Activated gamma-delta T cell treated with anti-CD3 and anti-CD28 coated beads, Interleukin-2, amount 50 U/mL, for 16 hours (primary cell): ENCODE data around the gene KIF24.
"Not testable (repeated sequence)": the region's sequence is repeated elsewhere in the genome, so short reads cannot be mapped to it uniquely, and the experiment has no call there.

ENCODE experiments used
- DNase-seq: peaks from one replicate; pipeline ENCODE4 v3.0.0-alpha.2; 2020; ENCODE audit warnings: low read depth

Gene KIF24

GRCh38 chr9:34328987-34329832 is at the start of gene KIF24, which contains the start of gene NUDT2:
Gene KIF24 (minus strand): TSS chr9:34329268. CDS start chr9:34311346, 17,922 bp downstream.
Gene NUDT2 (plus strand): TSS chr9:34329569. CDS start chr9:34339040, 9,471 bp downstream.
- peak; percentile 92 for DNase-seq

GRCh38 chr9:34378376-34379060 is 49.5 kb upstream of the KIF24 start:
- no peak for DNase-seq

- DNase-seq, result no peak
Observed at GRCh38 chr9:34377404-34377746, 48.3 kb upstream of the KIF24 start.

- peak; percentile 95 for DNase-seq
Observed at GRCh38 chr9:34376596-34377403, 47.7 kb upstream of the KIF24 start, which contains the start of gene MYORG. Gene MYORG (minus strand): TSS chr9:34376898. CDS start chr9:34372943, 3,955 bp downstream.

- DNase-seq, result peak; percentile 39
Observed at GRCh38 chr9:34375901-34376595, 47.0 kb upstream of the KIF24 start.

- DNase-seq, result no peak
Observed at GRCh38 chr9:34374905-34375552, 46.0 kb upstream of the KIF24 start.

- DNase-seq, result no peak
Observed at GRCh38 chr9:34374339-34374738, 45.3 kb upstream of the KIF24 start.

- DNase-seq, result no peak
Observed at GRCh38 chr9:34373749-34374148, 44.7 kb upstream of the KIF24 start.

GRCh38 chr9:34372467-34373011 is 43.5 kb upstream of the KIF24 start:
- DNase-seq, result no peak

- no peak for DNase-seq
Observed at GRCh38 chr9:34371886-34372466, 42.9 kb upstream of the KIF24 start.

GRCh38 chr9:34370970-34371880 is 42.2 kb upstream of the KIF24 start:
- no peak for DNase-seq

GRCh38 chr9:34370335-34370969 is 41.4 kb upstream of the KIF24 start:
- DNase-seq, result no peak

- DNase-seq, result no peak
Observed at GRCh38 chr9:34369636-34370035, 40.6 kb upstream of the KIF24 start.

GRCh38 chr9:34368796-34369195 is 39.7 kb upstream of the KIF24 start:
- DNase-seq, result not testable (repeated sequence)

- DNase-seq, result not testable (repeated sequence)
Observed at GRCh38 chr9:34367751-34368410, 38.8 kb upstream of the KIF24 start.

GRCh38 chr9:34366365-34366764 is 37.3 kb upstream of the KIF24 start:
- DNase-seq, result no peak

GRCh38 chr9:34365282-34365681 is 36.2 kb upstream of the KIF24 start:
- DNase-seq, result no peak

- DNase-seq, result no peak
Observed at GRCh38 chr9:34363619-34364351, 34.7 kb upstream of the KIF24 start.
